Measurements from ENCODE around the gene B4GALNT3. TPM values are rescaled to one million over a fixed set of nuclear protein-coding genes. Genes with fewer than 3 reads are reported as not detected.

Gene B4GALNT3
- total and polyA plus RNA-seq, 3 experiments from 2014 or later = 3.1 to 6.9 (median 3.5) TPM

DNA sequence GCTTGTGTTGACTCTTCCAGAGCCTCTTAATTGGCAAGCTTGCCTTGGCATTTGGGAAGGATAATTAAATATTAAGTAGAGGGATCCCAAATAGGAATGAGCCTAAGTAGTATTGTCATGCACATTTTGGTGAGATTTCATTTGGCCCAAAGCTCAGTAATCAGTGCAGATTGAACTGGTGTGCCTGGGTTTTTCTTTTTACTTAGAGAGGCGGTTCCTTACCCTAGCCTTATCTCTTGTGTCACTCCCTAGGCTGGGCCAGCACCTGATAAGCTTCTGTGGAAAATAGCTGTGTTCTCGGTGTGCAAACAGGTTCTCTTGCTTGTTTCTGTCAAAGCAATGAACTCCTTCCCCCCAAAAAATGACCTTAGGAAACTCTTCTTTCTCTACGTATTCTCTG is 9.3 kb upstream of the B4GALNT3 start:
- H3K4me3 ChIP-seq (ENCODE audit: low read length) = no peak overlapping the region
- H3K4me3 Mint-ChIP-seq = no peak overlapping the region
- H3K36me3 Mint-ChIP-seq = no peaks in the 10 kb centered on the region
- peaks cover 0 to 4% (median 4%) of the 10 kb centered on the region in 3 donors for H3K4me1 Mint-ChIP-seq
- ChIA-PET CTCF (interaction anchor here (4.5 kb wide), 1 partner anchor 97 kb away, joined by 21 read pairs; no protein-coding TSS in a partner anchor), POLR2A (interaction anchor here (0.7 kb wide), 1 partner anchor 424 kb away, joined by 3 read pairs; no protein-coding TSS in a partner anchor)
- no peaks in the 10 kb centered on the region for H3K9me3 ChIP-seq (ENCODE audit: low read length)
- no peaks in the 10 kb centered on the region for H3K4me1 ChIP-seq (ENCODE audit: insufficient read depth, low read length)
- no peaks in the 10 kb centered on the region for H3K27me3 ChIP-seq (ENCODE audit: insufficient read depth, low read length, poor library complexity, severe bottlenecking)
- DNase-seq = no peak
- peak overlapping the region in 1 of 8 donors; percentile 51 for H3K27ac Mint-ChIP-seq
- H3K27me3 Mint-ChIP-seq = peaks cover 0 to 5% of the 10 kb centered on the region in 2 donors
- H3K9me3 Mint-ChIP-seq = no peaks in the 10 kb centered on the region
- no peaks in the 10 kb centered on the region for H3K36me3 ChIP-seq (ENCODE audit: insufficient read depth, low read length)
- no peak overlapping the region for H3K27ac ChIP-seq (ENCODE audit: low read depth, low read length)

GRCh38 chr12:452667-453210 is 7.0 kb upstream of the B4GALNT3 start:
- DNase-seq = peak; percentile 43 to 75 (median 54)
- Mint-ChIP-seq H3K27ac (peak overlapping the region in 1 of 8 donors; percentile 55), H3K4me1 (peaks cover 0 to 4% (median 4%) of the 10 kb centered on the region in 3 donors), H3K36me3 (no peaks in the 10 kb centered on the region), H3K27me3 (no peaks in the 10 kb centered on the region), H3K9me3 (no peaks in the 10 kb centered on the region), H3K4me3 (peak overlapping the region in 1 of 7 donors; percentile 53)
- no peak overlapping the region for H3K27ac ChIP-seq (ENCODE audit: low read depth, low read length)
- no peaks in the 10 kb centered on the region for H3K4me1 ChIP-seq (ENCODE audit: insufficient read depth, low read length)
- no peaks in the 10 kb centered on the region for H3K9me3 ChIP-seq (ENCODE audit: low read length)
- H3K27me3 ChIP-seq (ENCODE audit: insufficient read depth, low read length, poor library complexity, severe bottlenecking) = no peaks in the 10 kb centered on the region
- POLR2A ChIA-PET = no interaction called here
- CTCF ChIA-PET = interaction anchor here (0.5 to 4.4 kb wide), 18 partner anchors 10 to 455 kb away, joined by 3 to 52 read pairs (median 4); no protein-coding TSS in a partner anchor
- H3K4me3 ChIP-seq (ENCODE audit: low read length) = no peak overlapping the region
- no peaks in the 10 kb centered on the region for H3K36me3 ChIP-seq (ENCODE audit: insufficient read depth, low read length)

GRCh38 chr12:454833-455232 is 4.9 kb upstream of the B4GALNT3 start:
- H3K27ac ChIP-seq (ENCODE audit: low read depth, low read length) = no peak overlapping the region
- no peaks in the 10 kb centered on the region for H3K27me3 Mint-ChIP-seq
- DNase-seq = no peak
- no peak overlapping the region for H3K4me3 ChIP-seq (ENCODE audit: low read length)
- ChIA-PET CTCF (interaction anchor here (3.2 to 4.4 kb wide), 4 partner anchors 9 to 93 kb away, joined by 15 to 52 read pairs (median 36); no protein-coding TSS in a partner anchor), POLR2A (no interaction called here)
- peak overlapping the region in 5 of 8 donors; percentile 22 to 79 (median 59) for H3K27ac Mint-ChIP-seq
- no peaks in the 10 kb centered on the region for H3K36me3 Mint-ChIP-seq
- no peaks in the 10 kb centered on the region for H3K4me1 ChIP-seq (ENCODE audit: insufficient read depth, low read length)
- H3K27me3 ChIP-seq (ENCODE audit: insufficient read depth, low read length, poor library complexity, severe bottlenecking) = no peaks in the 10 kb centered on the region
- no peaks in the 10 kb centered on the region for H3K9me3 ChIP-seq (ENCODE audit: low read length)
- H3K9me3 Mint-ChIP-seq = no peaks in the 10 kb centered on the region
- H3K36me3 ChIP-seq (ENCODE audit: insufficient read depth, low read length) = no peaks in the 10 kb centered on the region
- H3K4me1 Mint-ChIP-seq = peaks cover 5 to 18% (median 12%) of the 10 kb centered on the region in 3 donors
- peak overlapping the region in 1 of 7 donors; percentile 32 for H3K4me3 Mint-ChIP-seq

DNA sequence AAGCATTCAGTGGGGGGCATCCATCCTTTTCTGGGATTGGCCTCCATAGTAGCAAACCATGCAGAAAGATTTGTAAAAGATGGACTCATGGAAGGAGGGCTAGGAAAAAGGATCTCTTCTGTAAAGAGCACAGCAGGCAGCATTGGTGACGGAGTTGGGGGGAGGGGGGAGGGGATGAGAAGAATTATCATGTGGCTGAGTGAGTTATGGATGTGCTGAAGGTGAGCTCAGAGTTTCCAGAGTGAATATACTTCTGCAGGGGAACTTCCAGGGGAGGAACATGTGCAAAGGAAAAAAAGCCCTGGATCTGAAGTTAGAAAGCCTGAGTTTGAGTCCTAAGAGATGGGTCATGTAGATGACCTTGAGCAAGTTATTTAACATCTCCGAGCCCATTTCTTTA is 3.9 kb upstream of the B4GALNT3 start:
- DNase-seq = no peak
- H3K27me3 Mint-ChIP-seq = no peaks in the 10 kb centered on the region
- H3K27me3 ChIP-seq (ENCODE audit: insufficient read depth, low read length, poor library complexity, severe bottlenecking) = no peaks in the 10 kb centered on the region
- H3K27ac ChIP-seq (ENCODE audit: low read depth, low read length) = no peak overlapping the region
- H3K36me3 ChIP-seq (ENCODE audit: insufficient read depth, low read length) = no peaks in the 10 kb centered on the region
- no peaks in the 10 kb centered on the region for H3K9me3 ChIP-seq (ENCODE audit: low read length)
- H3K4me3 ChIP-seq (ENCODE audit: low read length) = no peak overlapping the region
- CTCF ChIA-PET = interaction anchor here (1.0 to 4.4 kb wide), 4 partner anchors 13 to 92 kb away, joined by 3 to 45 read pairs (median 14); partner anchors contain the start of gene CCDC77
- POLR2A ChIA-PET = no interaction called here
- H3K4me3 Mint-ChIP-seq = peak overlapping the region in 1 of 7 donors; percentile 32
- peak overlapping the region in 3 of 8 donors; percentile 9 to 79 (median 29) for H3K27ac Mint-ChIP-seq
- no peaks in the 10 kb centered on the region for H3K9me3 Mint-ChIP-seq
- H3K4me1 Mint-ChIP-seq = peaks cover 5 to 19% (median 12%) of the 10 kb centered on the region in 3 donors
- no peaks in the 10 kb centered on the region for H3K4me1 ChIP-seq (ENCODE audit: insufficient read depth, low read length)
- H3K36me3 Mint-ChIP-seq = no peaks in the 10 kb centered on the region

- Histone ChIP-seq H3K27me3 (ENCODE audit: insufficient read depth, low read length, poor library complexity, severe bottlenecking) (no peaks in the 10 kb centered on the region), H3K4me1 (ENCODE audit: insufficient read depth, low read length) (no peaks in the 10 kb centered on the region), H3K9me3 (ENCODE audit: low read length) (no peaks in the 10 kb centered on the region), H3K4me3 (ENCODE audit: low read length) (no peak overlapping the region), H3K27ac (ENCODE audit: low read depth, low read length) (no peak overlapping the region), H3K36me3 (ENCODE audit: insufficient read depth, low read length) (no peaks in the 10 kb centered on the region)
- H3K27ac Mint-ChIP-seq = no peak overlapping the region
- H3K27me3 Mint-ChIP-seq = no peaks in the 10 kb centered on the region
- H3K4me3 Mint-ChIP-seq = peak overlapping the region in 4 of 7 donors; percentile 30 to 82 (median 53)
- H3K36me3 Mint-ChIP-seq = peaks cover 0 to 2% (median 0%) of the 10 kb centered on the region in 3 donors
- ChIA-PET POLR2A (no interaction called here), CTCF (interaction anchor here (1.2 to 2.8 kb wide), 5 partner anchors 11 to 89 kb away, joined by 3 to 13 read pairs (median 5); no protein-coding TSS in a partner anchor)
- H3K4me1 Mint-ChIP-seq = peaks cover 20 to 34% (median 24%) of the 10 kb centered on the region in 3 donors
- H3K9me3 Mint-ChIP-seq = no peaks in the 10 kb centered on the region
- DNase-seq = no peak
These were observed 2.1 kb upstream of the B4GALNT3 start for GRCh38 chr12:457676-458075.

- Histone ChIP-seq H3K4me3 (ENCODE audit: low read length) (peak overlapping the region; percentile 67), H3K9me3 (ENCODE audit: low read length) (no peaks in the 10 kb centered on the region)
- peak overlapping the region in 5 of 8 donors; percentile 38 to 75 (median 52) for H3K27ac Mint-ChIP-seq
These were observed 699 bp upstream of the B4GALNT3 start for GRCh38 chr12:459050-459429.

GRCh38 chr12:460261-461230 is 807 bp downstream of the B4GALNT3 start:
- ChIA-PET POLR2A (interaction anchor here (0.5 kb wide), 1 partner anchor 24 kb away, joined by 3 read pairs; no protein-coding TSS in a partner anchor), CTCF (interaction anchor here (1.7 kb wide), 1 partner anchor 16 kb away, joined by 4 read pairs; no protein-coding TSS in a partner anchor)
- no peaks in the 10 kb centered on the region for H3K9me3 ChIP-seq (ENCODE audit: low read length)
- Mint-ChIP-seq H3K9me3 (no peaks in the 10 kb centered on the region), H3K36me3 (peaks cover 0 to 2% (median 0%) of the 10 kb centered on the region in 3 donors), H3K27me3 (peaks cover 0 to 5% of the 10 kb centered on the region in 2 donors), H3K27ac (peak overlapping the region in 7 of 8 donors; percentile 49 to 91 (median 80)), H3K4me3 (peak overlapping the region; percentile 83 to 91 (median 88)), H3K4me1 (peaks cover 40 to 54% (median 44%) of the 10 kb centered on the region in 3 donors)
- H3K36me3 ChIP-seq (ENCODE audit: insufficient read depth, low read length) = no peaks in the 10 kb centered on the region
- no peak overlapping the region for H3K4me3 ChIP-seq (ENCODE audit: low read length)
- DNase-seq = peak; percentile 27 to 65 (median 41)
- no peak overlapping the region for H3K27ac ChIP-seq (ENCODE audit: low read depth, low read length)
- no peaks in the 10 kb centered on the region for H3K27me3 ChIP-seq (ENCODE audit: insufficient read depth, low read length, poor library complexity, severe bottlenecking)
- no peaks in the 10 kb centered on the region for H3K4me1 ChIP-seq (ENCODE audit: insufficient read depth, low read length)

More at GRCh38 chr12:459050-459429, 699 bp upstream of the B4GALNT3 start:
- H3K4me1 Mint-ChIP-seq = peaks cover 33 to 47% (median 37%) of the 10 kb centered on the region in 3 donors
- DNase-seq = no peak
- no peaks in the 10 kb centered on the region for H3K9me3 Mint-ChIP-seq
- Histone ChIP-seq H3K27me3 (ENCODE audit: insufficient read depth, low read length, poor library complexity, severe bottlenecking) (no peaks in the 10 kb centered on the region), H3K4me1 (ENCODE audit: insufficient read depth, low read length) (no peaks in the 10 kb centered on the region), H3K27ac (ENCODE audit: low read depth, low read length) (no peak overlapping the region), H3K36me3 (ENCODE audit: insufficient read depth, low read length) (no peaks in the 10 kb centered on the region)
- peak overlapping the region; percentile 79 to 90 (median 84) for H3K4me3 Mint-ChIP-seq
- H3K36me3 Mint-ChIP-seq = peaks cover 0 to 2% (median 0%) of the 10 kb centered on the region in 3 donors
- ChIA-PET POLR2A (no interaction called here), CTCF (interaction anchor here (0.6 to 2.6 kb wide), 2 partner anchors 17 to 117 kb away, joined by 3 to 6 read pairs; no protein-coding TSS in a partner anchor)
- H3K27me3 Mint-ChIP-seq = peaks cover 0 to 3% of the 10 kb centered on the region in 2 donors

All from CD8-positive, alpha-beta memory T cell (primary cell).